ENCODE results near the gene DNAJC12. TPM values are rescaled to one million over a fixed set of nuclear protein-coding genes. Genes with fewer than 3 reads are reported as not detected.
A peak's percentile ranks its signal among the peaks of the same experiment; 100 is the strongest.

DNAJC12 gene
- polyA plus RNA-seq, 1 of the 3 experiments (the other 2 are of a cell fraction): 7.9 TPM

GRCh38 chr10:67884842-67885670, 47.1 kb upstream of the DNAJC12 start:
- TF ChIP-seq RCOR1 (IDR thresholded peaks at IDR 0.05; ENCODE audit: low read length): no peak
- no peak for TF ChIP-seq RXRA (IDR thresholded peaks at IDR 0.05; ENCODE audit: borderline replicate concordance, low read depth)
- no peak for TF ChIP-seq MEF2A (IDR thresholded peaks at IDR 0.05; ENCODE audit: borderline replicate concordance, low read depth)
- TF ChIP-seq FOXM1 (IDR thresholded peaks at IDR 0.05; ENCODE audit: low read depth): no peak
- TF ChIP-seq YY1 (IDR thresholded peaks at IDR 0.05; ENCODE audit: low read depth): peak; percentile 13; the same call in 1 of the 2 replicates
- TF ChIP-seq NRF1 (IDR thresholded peaks at IDR 0.05; ENCODE audit: low read depth, low read length): peak; percentile 75
- TF ChIP-seq CHD2 (IDR thresholded peaks at IDR 0.05; ENCODE audit: low read length, partially characterized antibody): no peak
- TF ChIP-seq, protein P1, sequence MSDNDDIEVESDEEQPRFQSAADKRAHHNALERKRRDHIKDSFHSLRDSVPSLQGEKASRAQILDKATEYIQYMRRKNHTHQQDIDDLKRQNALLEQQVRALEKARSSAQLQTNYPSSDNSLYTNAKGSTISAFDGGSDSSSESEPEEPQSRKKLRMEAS (IDR thresholded peaks at IDR 0.05; ENCODE audit: low read depth): peak; percentile 55
- TF ChIP-seq POLR2AphosphoS5 (IDR thresholded peaks at IDR 0.05; ENCODE audit: low read depth, low read length): peak; percentile 21; the same call in 1 of the 2 replicates
- TF ChIP-seq NFIC (IDR thresholded peaks at IDR 0.05; ENCODE audit: borderline replicate concordance): no peak
- TF ChIP-seq, protein P2, sequence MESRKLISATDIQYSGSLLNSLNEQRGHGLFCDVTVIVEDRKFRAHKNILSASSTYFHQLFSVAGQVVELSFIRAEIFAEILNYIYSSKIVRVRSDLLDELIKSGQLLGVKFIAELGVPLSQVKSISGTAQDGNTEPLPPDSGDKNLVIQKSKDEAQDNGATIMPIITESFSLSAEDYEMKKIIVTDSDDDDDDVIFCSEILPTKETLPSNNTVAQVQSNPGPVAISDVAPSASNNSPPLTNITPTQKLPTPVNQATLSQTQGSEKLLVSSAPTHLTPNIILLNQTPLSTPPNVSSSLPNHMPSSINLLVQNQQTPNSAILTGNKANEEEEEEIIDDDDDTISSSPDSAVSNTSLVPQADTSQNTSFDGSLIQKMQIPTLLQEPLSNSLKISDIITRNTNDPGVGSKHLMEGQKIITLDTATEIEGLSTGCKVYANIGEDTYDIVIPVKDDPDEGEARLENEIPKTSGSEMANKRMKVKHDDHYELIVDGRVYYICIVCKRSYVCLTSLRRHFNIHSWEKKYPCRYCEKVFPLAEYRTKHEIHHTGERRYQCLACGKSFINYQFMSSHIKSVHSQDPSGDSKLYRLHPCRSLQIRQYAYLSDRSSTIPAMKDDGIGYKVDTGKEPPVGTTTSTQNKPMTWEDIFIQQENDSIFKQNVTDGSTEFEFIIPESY (IDR thresholded peaks at IDR 0.05; ENCODE audit: borderline replicate concordance, low read depth): no peak
- no peak for TF ChIP-seq GATA2 (CRISPR knock-in tag; IDR thresholded peaks at IDR 0.05)
- no peak for TF ChIP-seq TAF1 (IDR thresholded peaks at IDR 0.05; ENCODE audit: borderline replicate concordance, low read depth, low read length)
- no peak for TF ChIP-seq TCF12 (IDR thresholded peaks at IDR 0.05)
- TF ChIP-seq JUND (IDR thresholded peaks at IDR 0.05): no peak
- TF ChIP-seq, protein P3, sequence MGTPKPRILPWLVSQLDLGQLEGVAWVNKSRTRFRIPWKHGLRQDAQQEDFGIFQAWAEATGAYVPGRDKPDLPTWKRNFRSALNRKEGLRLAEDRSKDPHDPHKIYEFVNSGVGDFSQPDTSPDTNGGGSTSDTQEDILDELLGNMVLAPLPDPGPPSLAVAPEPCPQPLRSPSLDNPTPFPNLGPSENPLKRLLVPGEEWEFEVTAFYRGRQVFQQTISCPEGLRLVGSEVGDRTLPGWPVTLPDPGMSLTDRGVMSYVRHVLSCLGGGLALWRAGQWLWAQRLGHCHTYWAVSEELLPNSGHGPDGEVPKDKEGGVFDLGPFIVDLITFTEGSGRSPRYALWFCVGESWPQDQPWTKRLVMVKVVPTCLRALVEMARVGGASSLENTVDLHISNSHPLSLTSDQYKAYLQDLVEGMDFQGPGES (IDR thresholded peaks at IDR 0.05; ENCODE audit: low read depth, low read length): no peak
- TF ChIP-seq SMC3 (IDR thresholded peaks at IDR 0.05; ENCODE audit: low read depth, low read length): no peak
- Histone ChIP-seq H3F3A (replicated peaks; ENCODE audit: insufficient read depth) (peaks cover 15% of the 10 kb centered on the region), H4K20me1 (ENCODE audit: insufficient read depth) (no peaks in the 10 kb centered on the region; the same call in 1 of the 2 replicates), H3K9me3 (no peaks in the 10 kb centered on the region), H3K79me2 (ENCODE audit: insufficient read depth) (peaks cover 49% of the 10 kb centered on the region), H3K27me3 (ENCODE audit: insufficient read depth) (no peaks in the 10 kb centered on the region), H3K4me2 (peak overlapping the region; percentile 76), H3K27ac (ENCODE audit: low read depth in 2 of 2, low read length in 1 of 2) (peak overlapping the region; percentile 86 to 93), H3K36me3 (replicated peaks in 1 of 2; ENCODE audit: control insufficient read depth in 1 of 2, insufficient read depth in 2 of 2, low read length in 1 of 2) (peaks cover 27 to 33% of the 10 kb centered on the region in 2 experiments), H3K4me3 (ENCODE audit: low read depth in 2 of 2, low read length in 1 of 2) (peak overlapping the region; percentile 69 to 72), H2AFZ (ENCODE audit: low read depth) (peak overlapping the region; percentile 12), H3K4me1 (ENCODE audit: control insufficient read depth in 1 of 2, insufficient read depth in 2 of 2, low read depth in 1 of 2, low read length in 1 of 2) (no peaks in the 10 kb centered on the region; a peak in 1 of 4 replicates), H3K9ac (peak overlapping the region; percentile 75), H3K9me2 (no peaks in the 10 kb centered on the region)
- 3% methylated on average over 22 of the region's 73 CpGs for WGBS (ENCODE audit: low lambda C conversion rate)
- CTCF ChIA-PET: interaction anchor here (0.5 to 1.5 kb wide), 3 partner anchors 9 to 522 kb away, joined by 3 to 4 read pairs (median 3); partner anchors contain the start of gene RUFY2
- peak; percentile 87 for DNase-seq
- POLR2A ChIA-PET: interaction anchor here (1.1 kb wide), 1 partner anchor 47 kb away, joined by 7 read pairs; the partner anchor contains the start of gene DNAJC12
